DND-41 (cell line): ENCODE data around the gene SURF6.
"Not testable (repeated sequence)": the region's sequence is repeated elsewhere in the genome, so short reads cannot be mapped to it uniquely, and the experiment has no call there.

Experiments
- EZH2 ChIP-seq: IDR thresholded peaks from 3 replicates; pipeline ENCODE4 v1.6.1; 2012; ENCODE audit warnings: borderline replicate concordance, low read depth, mild to moderate bottlenecking, moderate library complexity, low read length, inconsistent platforms; ENCODE audit not compliant: severe bottlenecking
- TF ChIP-seq, protein P1 (sequence below): IDR thresholded peaks from 2 replicates; pipeline ENCODE4 v1.5.1; 2012; ENCODE audit warnings: borderline replicate concordance, low read length, moderate library complexity, mild to moderate bottlenecking; ENCODE audit not compliant: poor library complexity, severe bottlenecking; ENCODE audit errors: extremely low read depth

DNA sequence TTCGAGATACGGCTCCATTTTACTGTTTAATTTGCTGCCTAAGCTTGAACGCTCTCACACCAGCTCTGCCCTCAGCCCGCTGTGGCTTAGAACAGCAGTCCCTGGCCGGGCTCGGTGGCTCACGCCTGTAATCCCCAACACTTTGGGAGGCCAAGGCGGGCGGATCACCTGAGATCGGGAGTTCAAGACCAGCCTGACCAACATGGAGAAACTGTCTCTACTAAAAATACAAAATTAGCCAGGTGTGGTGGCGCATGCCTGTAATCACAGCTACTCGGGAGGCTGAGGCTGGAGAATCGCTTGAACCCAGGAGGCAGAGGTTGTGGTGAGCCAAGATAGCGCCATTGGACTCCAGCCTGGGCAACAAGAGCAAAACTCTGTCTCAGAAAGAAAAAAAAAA is 41.3 kb upstream of the SURF6 start:
- TF ChIP-seq, protein P1, sequence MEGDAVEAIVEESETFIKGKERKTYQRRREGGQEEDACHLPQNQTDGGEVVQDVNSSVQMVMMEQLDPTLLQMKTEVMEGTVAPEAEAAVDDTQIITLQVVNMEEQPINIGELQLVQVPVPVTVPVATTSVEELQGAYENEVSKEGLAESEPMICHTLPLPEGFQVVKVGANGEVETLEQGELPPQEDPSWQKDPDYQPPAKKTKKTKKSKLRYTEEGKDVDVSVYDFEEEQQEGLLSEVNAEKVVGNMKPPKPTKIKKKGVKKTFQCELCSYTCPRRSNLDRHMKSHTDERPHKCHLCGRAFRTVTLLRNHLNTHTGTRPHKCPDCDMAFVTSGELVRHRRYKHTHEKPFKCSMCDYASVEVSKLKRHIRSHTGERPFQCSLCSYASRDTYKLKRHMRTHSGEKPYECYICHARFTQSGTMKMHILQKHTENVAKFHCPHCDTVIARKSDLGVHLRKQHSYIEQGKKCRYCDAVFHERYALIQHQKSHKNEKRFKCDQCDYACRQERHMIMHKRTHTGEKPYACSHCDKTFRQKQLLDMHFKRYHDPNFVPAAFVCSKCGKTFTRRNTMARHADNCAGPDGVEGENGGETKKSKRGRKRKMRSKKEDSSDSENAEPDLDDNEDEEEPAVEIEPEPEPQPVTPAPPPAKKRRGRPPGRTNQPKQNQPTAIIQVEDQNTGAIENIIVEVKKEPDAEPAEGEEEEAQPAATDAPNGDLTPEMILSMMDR, result not testable (repeated sequence)
- not testable (repeated sequence) for TF ChIP-seq EZH2
